ENCODE results near the gene GATAD2A.

- no peak for TF ChIP-seq EZH2 (IDR thresholded peaks at IDR 0.05; ENCODE audit: low read length)
- TF ChIP-seq, protein P1, sequence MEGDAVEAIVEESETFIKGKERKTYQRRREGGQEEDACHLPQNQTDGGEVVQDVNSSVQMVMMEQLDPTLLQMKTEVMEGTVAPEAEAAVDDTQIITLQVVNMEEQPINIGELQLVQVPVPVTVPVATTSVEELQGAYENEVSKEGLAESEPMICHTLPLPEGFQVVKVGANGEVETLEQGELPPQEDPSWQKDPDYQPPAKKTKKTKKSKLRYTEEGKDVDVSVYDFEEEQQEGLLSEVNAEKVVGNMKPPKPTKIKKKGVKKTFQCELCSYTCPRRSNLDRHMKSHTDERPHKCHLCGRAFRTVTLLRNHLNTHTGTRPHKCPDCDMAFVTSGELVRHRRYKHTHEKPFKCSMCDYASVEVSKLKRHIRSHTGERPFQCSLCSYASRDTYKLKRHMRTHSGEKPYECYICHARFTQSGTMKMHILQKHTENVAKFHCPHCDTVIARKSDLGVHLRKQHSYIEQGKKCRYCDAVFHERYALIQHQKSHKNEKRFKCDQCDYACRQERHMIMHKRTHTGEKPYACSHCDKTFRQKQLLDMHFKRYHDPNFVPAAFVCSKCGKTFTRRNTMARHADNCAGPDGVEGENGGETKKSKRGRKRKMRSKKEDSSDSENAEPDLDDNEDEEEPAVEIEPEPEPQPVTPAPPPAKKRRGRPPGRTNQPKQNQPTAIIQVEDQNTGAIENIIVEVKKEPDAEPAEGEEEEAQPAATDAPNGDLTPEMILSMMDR (optimal IDR thresholded peaks at IDR 0.05 in 1 of 3, IDR thresholded peaks at IDR 0.05 in 1 of 3, conservative IDR thresholded peaks at IDR 0.05 in 1 of 3; ENCODE audit: extremely low read depth in 1 of 3, insufficient read depth in 2 of 3, low read length in 3 of 3): no peak
These were observed 21.3 kb downstream of the GATAD2A start for GRCh38 chr19:19426799-19427198.
